Left ventricle myocardium superior (tissue), 1 donor: Measurements from ENCODE around the gene TMBIM1. TPM values are rescaled to one million over a fixed set of nuclear protein-coding genes. Genes with fewer than 3 reads are reported as not detected.
A peak's percentile ranks its signal among the peaks of the same experiment; 100 is the strongest.

Source experiments
- ATAC-seq: fragments of 200-7000 bp; cut with Tn5 transposase; one replicate; pipeline ENCODE4 v1.9.1; 2020; ENCODE audit warnings: mild to moderate bottlenecking, moderate library complexity
- DNase-seq: peaks from one replicate; pipeline ENCODE4 v3.0.0-alpha.2; 2020
- intact Hi-C: fragments of 100-400 bp; cut with micrococcal nuclease; formaldehyde crosslinking; loops from one replicate; pipeline ENCODE4 v1.11.0; 2022
- microRNA-seq: library from miRNA; unstranded; fragments of <30 nt; microRNA quantifications from one replicate; pipeline ENCODE4 v1.2.0, GENCODE V29; 2020; ENCODE audit warnings: borderline number of aligned reads
- total RNA-seq: library from RNA; stranded (reverse); fragmentation: NEBNext Ultra II Directional; extraction: Animal tissue kit (Norgen Biotek cat#: 25700); gene quantifications from one replicate; pipeline ENCODE4 v1.2.1, GENCODE V29; 2021
- donor health status: DM: no; HTN: yes; CAD: no; lungs with severe emphysema.

Gene TMBIM1
- total RNA-seq, 1 donor from 2014 or later, result 109 TPM

- intact Hi-C loops, result no loop called here
- DNase-seq, result no peak
- no peak for ATAC-seq
These were observed 57.3 kb downstream of the TMBIM1 start for GRCh38 chr2:218235017-218235416.

GRCh38 chr2:218234521-218234920, 57.8 kb downstream of the TMBIM1 start:
- intact Hi-C loops, result no loop called here
- ATAC-seq, result no peak

GRCh38 chr2:218233543-218233942, 58.8 kb downstream of the TMBIM1 start:
- ATAC-seq, result no peak
- DNase-seq, result no peak
- intact Hi-C loops, result no loop called here

More at GRCh38 chr2:218234521-218234920, 57.8 kb downstream of the TMBIM1 start:
- no peak for DNase-seq

GRCh38 chr2:218230882-218231281, 61.4 kb downstream of the TMBIM1 start:
- DNase-seq, result no peak
- intact Hi-C loops, result no loop called here
- peak; percentile 21 for ATAC-seq

- DNase-seq (no peak), ATAC-seq (peak; percentile 38)
- intact Hi-C loops, result no loop called here
These were observed 62.5 kb downstream of the TMBIM1 start for GRCh38 chr2:218229851-218230250.

- ATAC-seq, result peak; percentile 75
- DNase-seq, result no peak
- intact Hi-C loops, result no loop called here
These were observed 63.1 kb downstream of the TMBIM1 start for GRCh38 chr2:218229239-218229638.

- no peak for ATAC-seq
- no peak for DNase-seq
These were observed 63.8 kb downstream of the TMBIM1 start for GRCh38 chr2:218228366-218229090.

GRCh38 chr2:218226903-218227302, 65.4 kb downstream of the TMBIM1 start:
- DNase-seq (no peak), ATAC-seq (no peak)
- intact Hi-C loops, result no loop called here

More at GRCh38 chr2:218228366-218229090, 63.8 kb downstream of the TMBIM1 start:
- intact Hi-C loops, result no loop called here

Small RNA genes lying within 50 kb of the gene (microRNA-seq; reads per million reads assigned to microRNA genes)
- gene MIR6513 (4.9 reads per million), gene MIR6810 (not detected)

Other genes with a start within 250 kb of the TMBIM1 start
- not detected for gene RUFY4, start 223.2 kb downstream of the TMBIM1 start, total RNA-seq
- gene CXCR2, start 166.5 kb downstream of the TMBIM1 start, total RNA-seq, result 1.1 TPM
- 0.69 TPM for gene CXCR1, start 125.5 kb downstream of the TMBIM1 start, total RNA-seq
- 139 TPM for gene ARPC2, start 75.3 kb downstream of the TMBIM1 start, total RNA-seq
- 0.67 TPM for gene GPBAR1, start 31.5 kb downstream of the TMBIM1 start, total RNA-seq
- 47.7 TPM for gene AAMP, start 22.4 kb downstream of the TMBIM1 start, total RNA-seq
- 67.1 TPM for gene PNKD, start 22.0 kb downstream of the TMBIM1 start, total RNA-seq
- not detected for gene CATIP, start 64.4 kb upstream of the TMBIM1 start, total RNA-seq
- 4.5 TPM for gene SLC11A1, start 89.8 kb upstream of the TMBIM1 start, total RNA-seq
- 113 TPM for gene CTDSP1, start 107.4 kb upstream of the TMBIM1 start, total RNA-seq
- not detected for gene VIL1, start 126.6 kb upstream of the TMBIM1 start, total RNA-seq